Pulmonary artery endothelial cell (primary cell): ENCODE measurements around the gene WDR91. TPM values are rescaled to one million over a fixed set of nuclear protein-coding genes. Genes with fewer than 3 reads are reported as not detected.
"Not testable (repeated sequence)": the region's sequence is repeated elsewhere in the genome, so short reads cannot be mapped to it uniquely, and the experiment has no call there.

Experiments
- DNase-seq: peaks from one replicate; pipeline ENCODE4 v3.0.0-alpha.2; 2011; ENCODE audit warnings: low read depth, low spot score
- total RNA-seq: library from RNA; depleted of rRNA; stranded (reverse); fragments of >200 nt; gene quantifications from 2 replicates; pipeline ENCODE4 v1.2.3, GENCODE V29; 2014

WDR91 gene
- total RNA-seq, 1 donor from 2014 or later: 3.2 TPM

DNA sequence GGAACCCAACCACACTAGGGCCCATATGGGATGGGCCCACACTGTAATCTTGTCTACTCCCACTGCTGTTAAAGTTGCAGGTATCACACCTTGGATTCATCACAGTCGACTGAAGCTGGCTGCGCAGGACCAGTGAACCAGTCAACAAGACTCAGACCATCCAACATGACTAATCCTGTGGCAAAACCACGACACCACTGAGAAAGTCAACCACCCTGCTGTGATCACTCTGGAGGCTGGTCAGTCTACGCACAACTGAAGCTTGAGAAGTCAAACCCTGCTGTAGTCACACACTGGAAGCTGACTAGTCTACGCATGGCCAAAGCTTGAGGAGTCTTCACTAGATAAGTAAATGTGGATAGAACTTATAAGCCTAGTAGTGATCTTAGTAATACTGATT, 31.2 kb downstream of the WDR91 start:
- no peak for DNase-seq

DNA sequence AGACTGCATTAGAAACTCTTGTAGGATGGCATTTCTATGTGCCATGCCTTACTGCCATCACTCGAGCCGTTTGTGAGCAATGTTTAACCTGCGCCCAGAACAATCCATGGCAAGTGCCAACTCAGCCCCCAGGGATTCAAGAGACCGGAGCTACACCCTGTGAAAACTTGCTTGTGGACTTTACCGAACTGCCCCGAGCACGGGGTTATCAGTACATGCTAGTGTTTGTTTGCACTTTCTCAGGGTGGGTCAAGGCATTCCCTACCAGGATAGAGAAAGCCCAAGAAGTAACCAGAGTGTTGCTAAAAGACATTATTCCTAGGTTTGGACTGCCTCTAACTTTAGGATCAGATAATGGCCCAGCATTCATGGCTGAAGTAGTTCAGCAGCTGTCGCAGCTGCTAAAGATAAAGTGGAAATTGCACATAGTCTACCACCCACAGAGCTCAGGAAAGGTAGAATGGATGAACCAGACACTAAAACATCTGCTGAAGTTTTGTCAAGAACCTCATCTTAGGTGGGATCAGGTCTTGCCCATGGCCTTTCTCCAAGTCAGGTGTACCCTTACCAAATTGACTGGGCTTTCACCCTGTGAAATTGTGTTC, 31.9 kb downstream of the WDR91 start:
- DNase-seq: no peak

DNA sequence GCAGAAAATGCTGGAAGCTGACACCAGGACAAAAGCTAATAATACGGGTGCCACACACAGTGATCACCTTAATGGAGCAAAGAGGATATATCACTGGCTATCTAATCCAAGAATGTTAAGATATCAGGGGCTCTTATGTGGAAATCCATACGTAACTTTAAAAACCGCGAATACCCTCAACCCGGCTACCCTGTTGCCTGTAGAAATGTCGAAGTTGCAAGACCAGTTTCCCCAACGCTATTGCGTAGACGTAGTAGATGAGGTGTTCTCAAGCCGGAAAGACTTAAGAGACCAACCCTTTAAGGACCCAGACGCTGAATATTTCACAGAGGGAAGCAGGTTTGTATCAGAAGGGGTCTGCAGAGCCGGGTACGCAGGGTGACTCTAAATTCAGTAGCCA, 33.0 kb downstream of the WDR91 start:
- DNase-seq: no peak

DNA sequence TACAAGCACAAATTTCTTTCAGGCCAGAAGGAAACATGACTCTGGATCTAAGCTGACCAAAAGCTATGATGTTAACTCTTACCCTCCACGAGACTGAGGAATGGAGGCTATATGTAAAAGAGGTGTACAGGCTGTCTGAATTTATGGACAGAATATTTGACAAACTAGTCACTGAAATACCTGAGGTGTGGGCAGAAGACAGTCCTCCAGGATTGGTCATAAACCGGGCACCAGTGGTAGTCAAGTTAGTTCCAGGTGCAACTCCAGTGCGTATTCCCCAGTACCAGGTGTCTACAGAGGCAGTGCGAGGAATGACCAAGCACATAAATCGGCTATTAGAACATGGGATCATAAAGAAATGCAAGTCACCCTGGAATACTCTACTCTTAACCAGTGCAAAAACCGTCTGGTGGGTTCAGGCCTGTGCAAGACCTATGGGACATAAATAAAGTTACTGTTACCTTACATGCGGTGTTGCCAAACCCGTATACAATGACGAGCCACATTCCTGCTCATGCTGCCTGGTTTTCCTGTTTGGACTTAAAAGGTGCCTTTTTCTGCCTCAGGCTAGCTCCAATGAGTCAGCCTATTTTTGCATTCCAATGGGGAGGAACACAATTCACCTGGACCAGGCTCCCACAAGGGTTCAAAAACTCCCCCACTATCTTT, 34.2 kb downstream of the WDR91 start:
- no peak for DNase-seq

DNA sequence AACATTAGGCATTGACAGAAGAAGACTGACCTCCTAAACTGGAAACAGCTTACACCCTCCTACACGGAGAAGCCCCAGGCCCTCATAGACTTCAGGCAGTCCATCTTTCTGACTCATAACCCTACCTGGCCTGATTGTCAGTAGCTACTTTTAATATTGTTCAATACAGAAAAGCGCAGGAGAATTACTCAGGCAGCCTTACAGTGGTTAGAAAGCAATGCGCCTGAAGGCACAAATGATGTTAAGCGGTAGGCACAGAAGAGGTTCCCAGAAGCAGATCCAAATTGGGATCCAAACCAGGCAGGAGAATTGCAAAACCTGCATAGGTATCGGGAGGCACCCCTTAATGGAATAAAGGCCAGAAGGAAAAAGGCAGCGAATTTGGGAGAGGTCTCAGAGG, 35.4 kb downstream of the WDR91 start:
- DNase-seq: no peak

DNA sequence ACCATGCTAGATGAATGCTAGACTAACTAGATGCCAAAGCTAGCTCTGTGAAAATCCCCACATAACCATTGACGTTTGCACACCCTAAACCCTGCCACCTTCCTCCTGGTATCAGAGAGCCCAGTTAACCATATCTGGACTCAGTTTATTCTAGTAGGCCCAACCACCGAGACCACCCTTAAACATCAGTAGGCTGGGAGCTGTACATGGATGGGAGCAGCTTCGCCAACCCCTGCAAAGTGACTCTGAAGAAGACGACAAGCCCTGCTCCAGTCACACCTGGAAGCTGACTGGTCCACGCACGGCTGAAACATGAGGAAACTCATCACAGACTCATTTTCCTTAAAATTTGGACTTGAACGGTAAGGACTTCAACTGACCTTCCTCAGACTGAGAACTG, 36.4 kb downstream of the WDR91 start:
- no peak for DNase-seq

DNA sequence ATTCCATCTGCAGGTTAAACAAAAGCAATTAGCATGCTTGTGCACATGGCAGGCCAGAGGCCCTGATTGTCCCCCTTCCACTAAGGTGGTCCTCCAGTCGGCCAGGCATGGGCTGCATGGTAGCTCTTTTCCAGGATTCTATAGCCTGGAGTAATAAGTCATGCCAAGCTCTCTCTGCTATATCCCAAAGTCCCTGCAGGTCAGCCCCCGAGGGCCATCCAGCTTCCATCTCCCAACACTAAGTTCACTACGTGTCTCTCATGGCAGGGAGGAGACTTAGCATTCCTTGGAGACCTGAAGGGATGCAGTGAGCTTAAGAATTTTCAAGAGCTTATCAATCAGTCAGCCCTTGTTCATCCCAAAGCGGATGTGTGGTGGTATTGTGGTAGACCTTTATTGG, 37.4 kb downstream of the WDR91 start:
- DNase-seq: not testable (repeated sequence)

DNA sequence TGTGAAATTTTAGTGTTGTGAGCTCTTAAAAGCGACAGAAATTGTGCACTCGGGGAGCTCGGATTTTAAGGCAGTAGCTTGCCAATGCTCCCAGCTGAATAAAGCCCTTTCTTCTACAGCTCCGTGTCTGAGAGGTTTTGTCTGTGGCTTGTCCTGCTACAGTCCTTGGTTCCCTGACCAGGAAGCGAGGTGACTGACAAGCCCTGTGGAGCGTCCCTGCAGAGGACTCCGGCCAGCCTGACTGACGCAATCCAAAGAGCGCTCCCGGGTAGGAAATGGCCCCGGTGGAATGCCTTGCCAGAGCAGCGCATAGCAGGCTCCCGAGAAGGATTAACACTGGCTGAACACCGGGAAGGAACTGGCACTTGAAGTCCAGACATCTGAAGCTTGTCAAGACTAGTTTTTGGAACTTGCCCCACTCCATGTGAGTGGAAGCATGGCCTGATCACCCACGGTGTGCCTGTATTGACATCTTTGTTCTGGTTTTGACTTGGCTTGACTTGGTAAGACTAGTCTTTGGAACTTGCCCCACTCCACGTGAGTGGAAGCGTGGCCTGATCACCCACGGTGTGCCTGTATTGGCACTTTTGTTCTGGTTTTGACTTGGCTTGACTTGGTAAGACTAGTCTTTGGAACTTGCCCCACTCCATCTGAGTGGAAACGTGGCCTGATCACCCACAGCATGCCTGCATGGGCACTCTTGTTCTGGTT, 39.6 kb downstream of the WDR91 start:
- not testable (repeated sequence) for DNase-seq

DNA sequence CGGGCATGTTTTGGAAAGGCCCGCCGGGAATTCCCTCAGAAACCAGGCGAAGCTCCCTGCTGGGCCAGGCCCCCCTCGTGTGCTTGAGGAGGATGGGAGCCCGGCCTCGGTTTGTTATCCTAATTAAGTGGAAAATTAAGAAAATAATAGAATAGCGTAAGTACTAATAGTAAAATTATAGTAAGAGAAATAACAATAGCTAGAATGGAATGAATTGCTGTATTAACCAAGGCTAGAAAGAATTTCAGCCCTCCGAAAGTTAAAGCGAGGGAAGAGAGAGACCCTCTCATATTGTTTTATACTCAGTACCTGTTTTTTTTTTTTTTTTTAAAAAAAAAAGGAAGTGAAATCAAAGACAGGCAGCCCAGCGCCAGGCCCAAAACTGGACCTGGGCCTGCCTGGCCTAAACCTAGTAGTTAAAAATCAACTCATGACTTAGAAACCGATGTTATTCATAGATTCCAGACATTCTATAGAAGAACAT, 40.3 kb downstream of the WDR91 start:
- DNase-seq: not testable (repeated sequence)

DNA sequence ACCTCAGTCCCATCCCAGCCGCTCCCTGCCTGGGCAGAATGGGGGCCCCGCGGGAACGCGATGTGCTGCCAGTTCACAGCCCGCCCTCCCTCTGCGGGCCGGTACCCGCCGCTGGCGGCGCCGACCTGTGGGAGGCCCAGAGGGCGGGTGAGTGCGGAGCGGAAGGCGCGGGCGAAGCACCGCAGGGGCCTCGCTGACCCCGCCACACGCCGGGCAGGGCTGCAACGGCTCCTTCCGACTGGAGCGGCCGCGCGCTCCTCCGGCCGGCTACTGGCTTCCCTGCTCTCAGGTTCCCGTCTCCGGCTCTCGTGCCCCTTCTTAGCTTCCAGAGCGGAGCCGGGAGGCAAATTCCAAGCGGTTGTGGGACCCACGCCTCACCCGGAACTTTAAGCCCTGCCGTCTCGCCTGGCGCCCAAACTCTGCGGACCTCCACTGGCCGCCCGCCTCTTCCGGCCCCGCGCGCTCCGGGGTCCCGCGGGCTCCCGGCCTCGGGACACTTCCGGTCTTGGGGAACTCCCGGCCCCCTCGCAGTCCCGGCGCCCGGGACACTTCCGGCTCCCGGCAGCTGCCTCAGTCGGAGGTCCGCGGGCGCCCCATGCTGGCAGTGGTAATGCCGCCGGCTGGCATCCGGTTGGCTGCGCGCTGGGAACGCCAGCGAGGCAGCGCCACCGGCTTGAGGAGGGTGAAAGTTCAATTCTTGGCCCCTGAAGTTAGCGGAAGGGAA, 40.9 kb downstream of the WDR91 start, which contains the start of gene CYREN:
Gene CYREN (minus strand): TSS at position 434 of the 724 bp plus-strand sequence. CDS start 1,785 bp downstream, outside the sequence.
- DNase-seq: peak; percentile 82

DNA sequence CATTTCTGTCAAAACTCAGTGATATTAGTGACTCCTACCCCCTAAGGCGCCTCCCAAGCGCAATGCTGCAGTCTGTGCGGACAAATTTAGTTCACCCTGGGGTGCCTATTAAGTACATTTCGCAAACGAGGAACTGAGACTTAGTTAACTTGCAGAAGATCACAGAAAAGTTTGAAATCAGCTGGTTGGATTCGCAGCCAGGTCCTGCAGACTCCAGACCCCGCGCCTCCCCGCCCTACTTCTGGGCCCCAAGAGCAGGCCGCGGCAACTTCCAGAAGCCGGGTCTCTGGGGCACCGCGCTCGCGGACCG, 41.4 kb downstream of the WDR91 start:
- no peak for DNase-seq

DNA sequence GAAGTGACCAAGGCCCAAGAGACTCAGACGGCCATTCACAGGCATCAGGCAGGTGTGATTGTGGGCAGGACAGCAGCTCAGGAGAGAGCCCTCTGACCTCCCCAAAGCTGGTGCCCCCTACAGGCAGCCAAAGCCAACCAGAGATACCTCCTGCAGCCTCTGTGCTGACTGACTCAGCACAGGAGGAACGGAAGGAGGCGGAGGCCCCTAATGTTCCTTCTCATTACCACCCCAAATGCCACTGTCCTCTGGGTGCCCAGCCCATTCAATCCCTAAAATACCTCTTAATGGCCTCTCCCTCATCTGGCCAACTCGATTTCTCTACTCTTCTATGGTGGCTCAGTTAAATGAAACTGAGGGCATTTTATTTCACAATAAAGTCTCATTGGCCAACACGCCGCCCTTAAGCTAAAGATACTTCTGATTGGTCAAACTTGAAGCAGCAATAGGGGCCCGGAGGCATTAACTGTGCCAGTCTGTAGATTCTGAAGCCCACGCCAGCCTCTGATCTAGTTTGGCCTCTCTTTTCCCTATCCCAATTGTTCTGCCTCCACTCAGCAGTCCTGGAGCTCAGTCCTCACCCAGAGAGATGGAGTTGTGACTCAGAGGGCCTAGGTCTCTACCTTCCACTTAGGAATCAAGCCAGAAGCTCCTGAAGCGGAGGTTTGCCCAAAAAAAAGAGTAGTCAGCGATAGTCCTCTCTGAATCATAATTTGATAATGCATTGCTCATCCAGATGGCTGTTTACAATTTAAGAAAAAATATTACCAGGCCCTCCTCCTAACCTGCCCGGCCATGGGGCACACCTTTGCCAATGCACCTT, 42.0 kb downstream of the WDR91 start:
- DNase-seq: no peak

DNA sequence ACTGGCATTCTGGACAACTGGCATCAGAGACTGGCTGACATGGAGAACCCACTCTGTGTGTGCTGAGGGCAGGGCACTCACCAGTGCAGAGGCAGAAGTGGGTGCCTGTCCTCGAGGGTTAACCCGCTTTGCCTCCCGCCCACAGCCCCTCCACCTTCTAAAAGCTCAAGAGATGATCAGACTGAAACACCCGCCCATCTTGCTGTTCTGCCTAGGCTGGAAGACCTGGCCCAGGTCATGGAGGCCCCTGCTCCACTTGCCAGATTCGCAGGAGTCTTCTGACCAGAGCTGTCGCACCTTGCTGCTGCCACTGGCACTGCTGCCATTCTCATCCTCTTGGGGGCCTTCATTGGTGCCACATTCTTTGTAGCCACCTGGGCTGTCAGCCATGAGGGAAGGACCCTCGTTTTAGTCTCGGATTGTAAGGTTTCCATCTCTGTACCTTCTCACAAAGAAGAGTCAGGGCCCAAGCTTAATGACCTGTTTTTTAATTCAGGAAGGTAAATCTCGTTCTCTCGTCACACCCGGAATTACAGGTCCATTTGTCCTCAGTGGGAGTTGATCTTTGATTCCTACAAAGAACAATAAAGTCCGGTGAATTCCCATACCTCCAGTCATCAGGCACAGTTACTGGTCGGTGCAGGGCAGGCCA, 42.7 kb downstream of the WDR91 start:
- no peak for DNase-seq

DNA sequence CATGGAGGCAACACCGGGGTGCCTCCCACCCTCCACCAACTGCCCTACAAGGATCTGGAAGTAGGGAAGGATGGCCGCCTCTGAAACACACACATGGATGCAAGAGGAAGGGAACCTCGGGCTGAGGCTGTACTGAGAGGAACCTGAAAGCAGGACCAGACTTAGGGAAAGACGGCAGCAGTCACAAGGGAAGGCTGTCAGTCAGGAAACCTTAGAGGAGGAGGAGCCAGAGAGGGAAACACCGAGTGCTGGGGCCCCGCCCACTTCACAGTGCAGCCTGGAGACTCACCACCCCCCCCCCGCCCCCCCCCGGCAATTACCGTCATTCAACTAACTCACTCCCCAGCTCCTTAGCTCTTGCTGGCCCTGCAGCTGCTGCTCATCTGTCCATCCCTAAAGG, 43.3 kb downstream of the WDR91 start:
- no peak for DNase-seq

DNA sequence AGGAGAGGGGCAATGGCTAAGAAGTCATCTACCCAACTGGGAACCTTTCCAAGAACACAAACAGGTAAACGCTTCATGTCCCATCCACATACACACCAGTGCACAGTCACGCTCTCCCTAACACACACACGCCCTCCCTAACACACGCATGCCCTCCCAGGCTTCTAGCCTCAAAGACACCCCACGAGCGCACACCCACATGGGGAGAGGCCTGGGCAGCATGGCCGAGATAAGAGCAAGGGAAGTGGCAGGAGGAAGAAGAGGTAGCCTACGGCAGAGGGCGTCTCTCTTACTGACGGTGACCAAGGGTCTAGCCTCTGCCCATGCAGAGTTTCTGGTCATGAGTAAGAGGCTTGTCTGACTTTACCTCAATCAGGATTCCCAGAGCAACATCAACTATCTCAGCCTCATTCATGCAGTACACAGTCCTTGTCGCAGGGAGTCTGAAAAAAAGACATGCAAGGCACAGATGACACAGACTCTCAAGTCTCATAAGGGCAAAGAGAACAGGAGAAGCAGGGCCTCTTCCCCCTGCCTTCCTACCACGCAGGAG, 43.9 kb downstream of the WDR91 start:
- DNase-seq: no peak

DNA sequence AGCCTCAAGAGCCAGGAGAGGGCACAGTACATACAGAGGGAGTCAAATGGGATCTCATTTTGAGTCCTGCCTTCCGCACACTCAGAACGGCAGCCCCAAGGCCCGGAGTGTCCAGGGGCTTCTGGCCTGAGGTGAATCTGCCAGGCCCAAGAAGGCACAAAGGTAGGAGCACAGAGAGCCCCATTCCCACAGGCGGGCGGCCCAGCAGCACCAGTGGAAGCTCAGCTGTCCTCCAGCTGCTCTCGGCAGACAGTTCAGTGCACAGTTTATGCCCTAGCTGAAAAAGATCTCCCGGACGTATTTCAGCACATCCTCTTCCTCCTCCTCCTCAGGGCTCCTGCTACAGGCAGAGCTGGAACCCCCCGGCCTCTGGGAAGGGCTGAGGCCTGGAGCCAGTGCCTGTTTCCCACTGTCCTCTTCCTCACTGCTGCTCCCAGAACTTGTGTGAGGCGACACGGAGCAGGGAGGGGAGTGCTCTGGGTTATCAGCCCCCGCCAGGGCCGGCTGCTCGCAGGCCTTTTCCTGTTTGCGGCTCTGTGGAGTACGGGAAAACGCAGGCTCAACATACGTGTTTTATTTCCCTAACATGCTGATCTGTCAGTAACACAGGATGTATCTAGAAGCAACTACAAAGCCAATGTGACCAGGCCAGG, 44.9 kb downstream of the WDR91 start:
- no peak for DNase-seq

DNA sequence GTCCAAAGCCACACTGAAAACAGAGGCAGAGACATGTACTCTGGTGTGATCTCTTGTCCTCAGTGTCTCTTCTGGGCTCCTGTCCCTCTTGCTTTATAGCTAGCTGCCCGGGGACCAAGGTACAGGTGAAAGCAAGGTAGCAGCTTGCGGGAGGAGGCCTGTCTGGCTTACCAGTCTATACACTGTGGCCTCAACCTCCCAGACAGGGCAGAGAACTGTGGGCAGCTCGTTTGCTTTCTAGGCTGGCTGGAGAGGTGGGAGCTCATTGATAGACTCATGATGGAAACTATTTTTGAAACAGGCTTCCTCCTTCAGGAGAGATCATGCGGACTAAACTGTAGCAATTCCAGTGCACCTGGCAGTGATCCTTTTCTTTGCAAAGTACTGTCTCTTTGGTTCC, 45.5 kb downstream of the WDR91 start:
- no peak for DNase-seq

DNA sequence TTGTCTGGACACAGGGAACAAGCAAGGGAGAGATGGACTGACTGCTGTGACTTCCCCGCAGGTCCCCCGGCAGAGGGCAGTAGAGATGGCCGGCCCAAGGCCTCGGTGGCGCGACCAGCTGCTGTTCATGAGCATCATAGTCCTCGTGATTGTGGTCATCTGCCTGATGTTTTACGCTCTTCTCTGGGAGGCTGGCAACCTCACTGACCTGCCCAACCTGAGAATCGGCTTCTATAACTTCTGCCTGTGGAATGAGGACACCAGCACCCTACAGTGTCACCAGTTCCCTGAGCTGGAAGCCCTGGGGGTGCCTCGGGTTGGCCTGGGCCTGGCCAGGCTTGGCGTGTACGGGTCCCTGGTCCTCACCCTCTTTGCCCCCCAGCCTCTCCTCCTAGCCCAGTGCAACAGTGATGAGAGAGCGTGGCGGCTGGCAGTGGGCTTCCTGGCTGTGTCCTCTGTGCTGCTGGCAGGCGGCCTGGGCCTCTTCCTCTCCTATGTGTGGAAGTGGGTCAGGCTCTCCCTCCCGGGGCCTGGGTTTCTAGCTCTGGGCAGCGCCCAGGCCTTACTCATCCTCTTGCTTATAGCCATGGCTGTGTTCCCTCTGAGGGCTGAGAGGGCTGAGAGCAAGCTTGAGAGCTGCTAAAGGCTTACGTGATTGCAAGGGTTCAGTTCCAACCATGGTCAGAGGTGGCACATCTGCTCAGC, 46.8 kb downstream of the WDR91 start:
- no peak for DNase-seq

DNA sequence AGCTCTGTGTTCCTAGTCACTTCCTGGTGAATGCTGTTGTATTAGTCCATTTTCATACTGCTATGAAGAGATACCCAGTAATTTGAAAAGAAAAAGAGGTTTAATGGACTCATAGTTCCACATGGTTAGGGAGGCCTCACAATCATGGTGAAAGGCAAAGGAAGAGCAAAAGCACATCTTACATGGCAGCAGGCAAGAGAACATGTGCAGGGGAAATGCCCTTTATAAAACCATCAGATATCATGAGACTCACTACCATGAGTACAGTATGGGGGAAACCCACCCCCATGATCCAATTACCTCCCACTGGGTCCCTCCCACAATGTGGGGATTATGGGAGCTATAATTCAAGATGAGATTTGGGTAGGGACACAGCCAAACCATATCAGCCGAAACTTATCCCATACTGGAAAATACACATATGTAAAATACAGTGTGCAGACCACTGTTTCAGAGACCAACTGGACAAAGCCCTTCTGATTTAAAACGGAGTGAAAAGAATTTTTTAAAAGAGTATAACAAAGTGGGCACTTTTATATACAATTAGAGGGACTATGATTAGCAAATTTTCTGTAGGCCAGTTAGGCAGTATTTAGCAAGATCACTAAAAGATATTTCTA, 48.8 kb downstream of the WDR91 start:
- DNase-seq: no peak
